ENCODE data around the gene GNL2.

- no peak for TF ChIP-seq POLR2A (IDR thresholded peaks at IDR 0.05; ENCODE audit: extremely low read depth, insufficient read length)
- no peak for TF ChIP-seq CTCF (IDR thresholded peaks at IDR 0.05; ENCODE audit: low read depth, low read length)
These were observed 38.3 kb downstream of the GNL2 start for GRCh38 chr1:37557402-37557801.
